ENCODE data around the gene TEAD3. TPM values are rescaled to one million over a fixed set of nuclear protein-coding genes. Genes with fewer than 3 reads are reported as not detected.

Gene TEAD3
- 6.5 and 18.9 TPM in 2 replicates for total RNA-seq

DNA sequence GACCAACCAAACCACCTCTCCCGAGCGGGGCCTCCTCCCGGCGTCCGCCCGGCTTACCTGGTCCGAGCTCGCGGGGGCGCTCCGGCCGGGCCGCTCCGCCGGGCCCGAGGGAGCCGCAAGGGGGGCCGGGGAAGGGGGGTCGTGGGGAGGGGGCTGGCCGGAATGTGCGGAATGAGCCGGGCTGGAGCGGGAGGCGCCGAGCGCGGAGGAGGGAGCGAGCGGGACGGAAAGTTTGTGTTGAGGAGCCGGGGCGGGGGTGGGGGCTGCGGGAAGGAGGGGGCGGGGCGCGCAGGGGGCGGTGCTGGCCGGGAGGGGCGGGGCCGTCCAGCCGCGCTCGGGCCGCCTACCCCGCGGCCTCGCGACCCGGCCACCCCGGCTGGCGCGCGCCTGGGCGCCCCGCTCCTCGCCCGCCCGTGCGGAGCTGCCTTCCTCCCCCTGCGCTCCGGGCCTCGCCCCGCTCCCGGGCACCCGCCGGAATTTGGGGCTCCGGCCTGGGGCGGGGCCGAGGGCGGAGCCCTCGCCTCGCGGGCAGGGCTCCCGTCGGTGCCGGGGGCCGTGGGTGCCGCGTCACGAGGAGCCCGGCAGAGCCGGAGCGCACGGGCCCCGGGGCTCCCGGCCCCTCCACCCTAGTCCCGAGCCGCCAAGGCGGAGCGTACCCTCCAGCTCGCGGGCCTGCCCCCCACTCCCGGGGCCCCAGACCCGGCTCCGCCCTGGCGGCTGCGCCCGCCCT is at the start of gene TEAD3:
TSS of gene TEAD3 (minus strand) at position 239 of the 730 bp plus-strand sequence.

DNA sequence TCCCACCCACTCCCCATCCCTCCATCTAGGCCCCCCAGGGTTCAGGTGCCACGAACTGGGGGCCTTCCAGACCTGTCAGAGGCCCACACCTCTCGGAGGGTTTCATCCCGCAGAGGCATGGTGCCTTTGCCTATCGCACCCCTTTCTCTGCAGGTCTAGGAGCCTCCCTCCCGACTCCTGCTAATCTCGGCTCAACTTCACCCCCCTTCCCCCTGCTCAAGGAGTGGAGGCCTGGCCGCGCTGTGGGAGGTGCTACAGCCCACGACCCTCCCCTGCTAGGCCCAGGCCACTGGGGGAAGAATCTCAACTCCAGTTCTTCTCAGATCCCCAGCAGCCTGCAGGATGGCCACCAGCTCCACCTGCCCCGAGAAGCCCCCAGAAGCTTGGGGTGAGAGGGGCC is 15.9 kb upstream of the TEAD3 start, which contains the start of gene TULP1:
TSS of gene TULP1 (minus strand) at position 157 of the 400 bp plus-strand sequence. CDS start at position 119, 38 bp downstream.

DNA sequence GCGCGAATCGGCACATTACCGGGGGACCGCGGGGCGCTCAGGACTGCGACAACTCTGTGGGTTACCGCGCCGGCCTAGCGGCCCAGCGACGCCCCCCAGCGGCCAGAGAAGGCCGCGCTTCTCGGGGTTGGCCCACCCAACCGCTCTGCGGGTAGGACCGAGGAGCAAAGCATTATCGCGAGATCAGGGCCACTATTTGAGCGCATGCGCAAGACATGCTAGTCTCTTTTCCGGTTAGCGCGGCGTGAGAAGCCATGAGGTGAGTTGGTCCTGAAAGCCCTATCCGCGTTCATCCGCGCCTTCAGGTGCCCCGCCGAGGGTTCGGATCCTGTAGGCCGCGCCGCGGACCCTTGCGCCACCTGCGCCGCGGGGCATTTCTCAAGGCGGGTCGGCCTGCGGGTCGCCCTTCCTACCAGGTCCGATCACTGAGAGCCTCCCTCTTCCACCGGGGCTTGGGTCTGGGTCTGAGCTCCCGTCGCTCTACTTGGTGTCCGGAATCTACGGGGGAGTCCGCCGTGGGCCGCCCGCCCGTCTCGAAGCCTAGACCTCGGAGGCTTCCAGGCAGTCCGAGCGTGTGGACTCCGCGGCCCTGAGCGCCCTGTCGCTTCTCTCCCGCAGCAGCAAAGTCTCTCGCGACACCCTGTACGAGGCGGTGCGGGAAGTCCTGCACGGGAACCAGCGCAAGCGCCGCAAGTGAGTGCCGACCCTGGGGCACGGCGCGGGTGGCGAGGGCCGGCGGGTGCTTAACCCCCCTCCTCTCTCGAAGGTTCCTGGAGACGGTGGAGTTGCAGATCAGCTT is 28.5 kb downstream of the TEAD3 start, which contains the start of gene RPL10A:
TSS of gene RPL10A (plus strand) at position 221 of the 799 bp plus-strand sequence. CDS start at position 255, 34 bp downstream.

GRCh38 chr6:35452183-35453090 is 44.4 kb downstream of the TEAD3 start, which contains the start of gene FANCE:
FANCE (plus strand) TSS chr6:35452338; CDS start chr6:35452546, 208 bp downstream.

Other genes starting within 250 kb of the TEAD3 start
- gene ZNF76, start 237.3 kb downstream of the TEAD3 start, total RNA-seq, result 4.8 and 9.8 TPM in 2 replicates
- 23.2 and 24.6 TPM in 2 replicates for gene DEF6, start 199.3 kb downstream of the TEAD3 start, total RNA-seq
- 10.6 and 34.4 TPM in 2 replicates for gene PPARD, start 154.5 kb downstream of the TEAD3 start, total RNA-seq
- 49.6 and 52.0 TPM in 2 replicates for gene FANCE, start 44.7 kb downstream of the TEAD3 start, total RNA-seq
- gene RPL10A, start 28.7 kb downstream of the TEAD3 start, total RNA-seq, result 1,534 and 1,863 TPM in 2 replicates
- gene TULP1, start 15.8 kb upstream of the TEAD3 start, total RNA-seq, result not detected in 2 replicates
- gene FKBP5, start 191.8 kb upstream of the TEAD3 start, total RNA-seq, result 35.2 and 131 TPM in 2 replicates
- gene ARMC12, start 240.0 kb upstream of the TEAD3 start, total RNA-seq, result 0.57 and 1.0 TPM in 2 replicates

Data from nasal cavity respiratory epithelium epithelial cell of viscerocranial mucosa (primary cell).